Adipocyte (in vitro differentiated cells): ENCODE measurements around the gene AREG.

Experiments used
- DNase-seq: peaks from one replicate; pipeline ENCODE4 v3.0.0-alpha.2; 2015; ENCODE audit warnings: low read depth
- H3K27me3 ChIP-seq: replicated peaks from 2 replicates; pipeline ENCODE4 v1.7.0; 2013; ENCODE audit warnings: mild to moderate bottlenecking, low read length, moderate library complexity; ENCODE audit not compliant: control insufficient read depth, insufficient read depth
- H3K36me3 ChIP-seq: 2 replicates; pipeline ENCODE4 v1.7.0; 2013; ENCODE audit warnings: low read length, mild to moderate bottlenecking, moderate library complexity; ENCODE audit not compliant: control insufficient read depth, insufficient read depth, severe bottlenecking
- H3K4me1 ChIP-seq: 2 replicates; pipeline ENCODE4 v1.7.0; 2013; ENCODE audit warnings: mild to moderate bottlenecking, low read length, moderate library complexity; ENCODE audit not compliant: control insufficient read depth, insufficient read depth
- H3K4me3 ChIP-seq: 2 replicates; pipeline ENCODE4 v1.7.0; 2013; ENCODE audit warnings: mild to moderate bottlenecking, low read length, moderate library complexity
- H3K9ac ChIP-seq: 2 replicates; pipeline ENCODE4 v1.7.0; 2013; ENCODE audit warnings: mild to moderate bottlenecking, low read length, moderate library complexity
- H3K9me3 ChIP-seq: 2 replicates; pipeline ENCODE4 v1.7.0; 2013; ENCODE audit warnings: mild to moderate bottlenecking, low read length, moderate library complexity; ENCODE audit not compliant: control insufficient read depth

AREG gene

GRCh38 chr4:74413265-74413664, 31.7 kb upstream of the AREG start:
- DNase-seq = no peak
- Histone ChIP-seq H3K36me3 (no peaks in the 10 kb centered on the region), H3K4me1 (peaks cover 18% of the 10 kb centered on the region), H3K4me3 (no peak overlapping the region), H3K9me3 (no peaks in the 10 kb centered on the region), H3K9ac (no peak overlapping the region), H3K27me3 (no peaks in the 10 kb centered on the region)

DNA sequence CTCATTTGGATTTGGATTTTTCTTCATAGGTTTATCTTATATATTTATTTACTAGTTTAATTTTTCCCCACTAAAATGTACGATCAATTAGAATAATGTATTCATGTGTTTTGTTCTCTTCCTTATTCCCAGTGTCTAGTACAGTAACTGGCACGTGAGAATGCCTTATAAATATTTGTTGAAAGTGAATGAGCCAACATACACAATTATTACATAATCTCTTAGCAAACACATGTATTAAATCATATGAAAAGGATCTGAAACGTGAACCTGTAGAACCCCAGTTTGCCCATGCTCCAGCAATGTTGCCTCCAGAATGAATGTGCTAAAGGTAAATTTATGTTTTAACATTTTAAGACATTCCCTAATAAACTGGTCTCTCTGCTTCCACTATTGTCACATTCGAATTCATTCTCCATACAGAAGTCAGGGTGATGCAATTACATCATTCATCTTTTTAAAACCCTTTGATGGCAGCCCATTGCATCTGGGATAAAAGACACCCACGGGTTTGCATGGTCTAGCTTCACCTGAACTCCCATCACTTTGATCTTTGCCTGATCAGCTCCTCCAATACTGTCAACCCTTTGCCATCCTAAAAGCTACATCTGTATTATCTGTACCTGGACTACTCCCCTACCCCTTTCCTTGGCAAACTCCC, 30.7 kb upstream of the AREG start:
- H3K4me3 ChIP-seq = no peak overlapping the region
- no peak for DNase-seq
- no peak overlapping the region for H3K9ac ChIP-seq
- peaks cover 27% of the 10 kb centered on the region for H3K4me1 ChIP-seq
- no peaks in the 10 kb centered on the region for H3K36me3 ChIP-seq
- no peaks in the 10 kb centered on the region for H3K9me3 ChIP-seq
- H3K27me3 ChIP-seq = no peaks in the 10 kb centered on the region

DNA sequence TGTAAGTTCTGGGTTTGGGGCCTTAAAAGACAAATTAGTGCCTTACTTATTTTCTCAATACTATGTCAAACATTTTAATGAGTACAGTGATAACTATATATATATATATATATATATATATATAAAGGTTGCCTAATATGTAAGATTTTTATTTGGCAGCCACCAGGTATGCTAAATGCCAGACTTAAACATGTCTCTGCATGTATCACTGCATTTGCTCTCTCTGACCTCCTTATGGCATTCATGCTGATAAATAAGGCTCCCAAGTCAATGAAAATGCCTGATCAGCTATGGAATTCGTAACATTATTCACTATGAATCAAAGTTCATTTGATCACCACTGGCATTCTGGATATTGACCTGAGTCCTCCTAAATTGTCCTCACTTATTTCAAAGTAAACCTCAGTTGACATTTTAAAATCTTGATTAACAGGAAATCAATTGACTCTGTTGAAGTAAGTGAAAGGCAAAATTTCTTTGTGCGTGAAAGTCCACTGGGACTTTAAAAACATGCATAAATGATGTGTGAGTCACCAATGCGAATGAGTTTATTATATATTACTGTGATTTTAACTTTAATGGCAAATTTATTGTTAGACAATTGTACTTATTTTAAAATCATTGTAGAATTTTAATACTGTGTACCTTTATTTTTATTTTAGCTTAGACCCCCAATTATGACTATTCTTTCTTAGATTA, 29.2 kb upstream of the AREG start:
- Histone ChIP-seq H3K4me3 (peak overlapping the region; percentile 20), H3K36me3 (no peaks in the 10 kb centered on the region), H3K9me3 (no peaks in the 10 kb centered on the region), H3K27me3 (no peaks in the 10 kb centered on the region), H3K9ac (no peak overlapping the region), H3K4me1 (peaks cover 27% of the 10 kb centered on the region)
- no peak for DNase-seq

DNA sequence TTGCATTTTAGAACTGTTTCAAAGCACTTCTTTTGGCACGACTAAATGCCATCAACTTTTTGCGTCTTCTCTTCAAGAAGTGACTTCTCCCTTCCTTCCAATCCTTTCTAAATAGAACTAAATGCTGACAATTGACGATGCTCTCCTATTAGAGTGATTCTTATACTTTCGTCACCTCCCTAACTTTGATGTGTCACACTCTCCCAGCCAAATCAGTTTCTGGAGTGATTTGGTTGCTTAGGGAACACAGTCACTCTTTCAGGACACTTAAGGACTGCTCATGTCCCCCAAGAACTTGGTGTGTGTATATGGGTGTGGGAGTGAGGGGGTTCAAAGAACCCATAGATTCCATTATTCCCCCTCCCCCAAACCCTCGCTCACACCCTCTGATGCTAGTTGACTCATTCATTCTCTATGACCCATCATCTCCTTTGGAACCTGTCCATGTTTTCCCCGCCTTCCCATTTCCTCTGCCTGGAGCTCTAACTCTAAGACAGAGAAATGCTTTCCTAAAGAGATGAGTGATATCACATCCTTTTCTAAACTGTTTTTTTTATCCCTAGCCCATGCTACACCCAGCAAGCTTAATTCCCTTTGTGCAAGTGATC, 26.8 kb upstream of the AREG start:
- Histone ChIP-seq H3K4me3 (peak overlapping the region; percentile 10), H3K9ac (no peak overlapping the region), H3K9me3 (no peaks in the 10 kb centered on the region), H3K4me1 (peaks cover 27% of the 10 kb centered on the region), H3K27me3 (no peaks in the 10 kb centered on the region), H3K36me3 (no peaks in the 10 kb centered on the region)
- peak; percentile 55 for DNase-seq

DNA sequence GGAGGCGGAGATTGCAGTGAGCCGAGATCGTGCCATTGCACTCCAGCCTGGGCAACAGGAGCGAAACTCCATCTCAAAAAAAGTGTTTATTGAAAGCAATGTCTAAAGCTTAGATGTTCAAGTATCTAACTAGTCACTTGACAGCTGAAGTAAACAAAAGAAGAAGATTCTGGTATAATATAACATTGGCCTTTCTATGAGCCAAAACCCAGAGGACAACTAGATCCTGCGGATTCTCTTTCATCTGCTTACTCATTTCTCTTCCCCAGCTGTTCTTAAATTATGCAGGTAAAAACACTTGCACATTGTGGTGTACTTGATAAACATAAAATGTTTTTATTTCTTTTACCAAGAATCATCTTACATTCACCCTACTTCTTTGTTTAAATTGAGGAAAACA, 24.1 kb upstream of the AREG start:
- Histone ChIP-seq H3K27me3 (no peaks in the 10 kb centered on the region), H3K9ac (no peak overlapping the region), H3K4me3 (no peak overlapping the region), H3K4me1 (peaks cover 27% of the 10 kb centered on the region), H3K36me3 (no peaks in the 10 kb centered on the region), H3K9me3 (no peaks in the 10 kb centered on the region)
- DNase-seq = no peak

GRCh38 chr4:74423104-74423503, 21.8 kb upstream of the AREG start:
- no peaks in the 10 kb centered on the region for H3K27me3 ChIP-seq
- peak; percentile 36 for DNase-seq
- H3K9ac ChIP-seq = no peak overlapping the region
- peaks cover 21% of the 10 kb centered on the region for H3K4me1 ChIP-seq
- no peaks in the 10 kb centered on the region for H3K9me3 ChIP-seq
- H3K4me3 ChIP-seq = no peak overlapping the region
- no peaks in the 10 kb centered on the region for H3K36me3 ChIP-seq

DNA sequence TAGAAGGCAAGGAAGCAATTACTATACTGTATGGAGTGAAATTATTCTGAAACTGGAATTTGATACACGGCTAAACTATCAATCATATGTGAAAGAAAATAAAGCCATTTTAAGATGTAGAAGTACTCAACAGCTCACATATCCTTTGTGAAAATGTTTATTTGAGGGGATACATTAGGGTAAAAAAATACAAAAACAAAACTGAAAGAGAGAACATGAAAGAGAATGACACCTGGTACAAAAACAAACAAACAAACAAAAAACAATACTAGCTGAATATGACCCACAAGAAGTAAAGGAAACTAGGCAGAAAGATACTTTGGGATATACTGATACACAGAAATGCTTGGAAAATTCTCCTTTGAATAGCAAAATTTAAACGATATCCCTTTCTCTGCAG, 20.8 kb upstream of the AREG start:
- Histone ChIP-seq H3K27me3 (no peaks in the 10 kb centered on the region), H3K36me3 (no peaks in the 10 kb centered on the region), H3K4me3 (no peak overlapping the region), H3K9ac (no peak overlapping the region), H3K4me1 (peaks cover 11% of the 10 kb centered on the region), H3K9me3 (no peaks in the 10 kb centered on the region)
- DNase-seq = no peak

DNA sequence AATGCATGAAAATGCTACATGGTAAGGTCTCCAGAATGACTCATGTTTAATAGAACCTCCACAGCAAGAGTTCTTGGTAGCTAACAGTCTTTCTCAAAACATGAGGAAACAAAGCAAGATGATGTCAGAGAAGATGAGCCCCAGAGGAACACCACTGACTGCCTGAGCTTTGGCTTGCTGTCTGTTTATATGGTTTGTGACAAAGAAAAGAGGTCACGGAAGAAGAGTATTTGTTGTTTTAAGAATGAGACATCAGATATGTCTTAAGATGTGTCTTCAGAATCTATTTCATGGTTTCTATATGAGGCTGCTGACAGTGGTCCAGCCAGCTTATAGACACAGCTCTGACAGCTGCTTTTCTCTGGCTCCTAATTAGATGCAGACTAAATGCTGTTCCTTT, 18.8 kb upstream of the AREG start:
- peak; percentile 48 for DNase-seq
- H3K4me1 ChIP-seq = peaks cover 10% of the 10 kb centered on the region

DNA sequence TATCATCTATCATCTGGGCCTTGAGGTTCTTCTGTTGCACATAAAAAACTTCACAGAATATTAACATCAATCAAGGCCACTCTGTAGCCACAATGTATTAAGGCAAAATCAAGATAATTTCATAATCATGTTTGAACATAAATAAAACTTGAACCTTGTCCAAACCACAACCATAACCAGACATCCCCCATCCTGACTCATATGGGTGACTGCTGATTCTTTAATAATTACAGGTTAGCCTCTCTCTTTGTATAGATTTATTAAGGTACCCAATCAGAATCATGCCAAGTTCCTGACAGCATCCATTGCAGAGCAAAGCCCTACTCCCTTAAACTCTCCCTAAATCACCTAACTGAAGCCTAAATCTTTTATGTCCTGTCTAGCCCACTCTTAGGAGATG, 16.7 kb upstream of the AREG start:
- Histone ChIP-seq H3K27me3 (no peaks in the 10 kb centered on the region), H3K4me1 (peaks cover 10% of the 10 kb centered on the region), H3K9me3 (no peaks in the 10 kb centered on the region), H3K9ac (no peak overlapping the region), H3K4me3 (no peak overlapping the region), H3K36me3 (no peaks in the 10 kb centered on the region)
- DNase-seq = no peak

More for the DNA sequence above, 18.8 kb upstream of the AREG start:
- Histone ChIP-seq H3K4me3 (no peak overlapping the region), H3K27me3 (no peaks in the 10 kb centered on the region), H3K9ac (no peak overlapping the region), H3K9me3 (no peaks in the 10 kb centered on the region), H3K36me3 (no peaks in the 10 kb centered on the region)

GRCh38 chr4:74431113-74431826, 13.7 kb upstream of the AREG start:
- no peak for DNase-seq
- H3K36me3 ChIP-seq = no peaks in the 10 kb centered on the region
- H3K9ac ChIP-seq = no peak overlapping the region
- no peak overlapping the region for H3K4me3 ChIP-seq
- no peaks in the 10 kb centered on the region for H3K27me3 ChIP-seq
- H3K4me1 ChIP-seq = peaks cover 3% of the 10 kb centered on the region
- no peaks in the 10 kb centered on the region for H3K9me3 ChIP-seq

GRCh38 chr4:74433043-74433442, 11.9 kb upstream of the AREG start:
- Histone ChIP-seq H3K27me3 (no peaks in the 10 kb centered on the region), H3K4me3 (no peak overlapping the region), H3K9me3 (no peaks in the 10 kb centered on the region), H3K36me3 (no peaks in the 10 kb centered on the region), H3K4me1 (no peaks in the 10 kb centered on the region), H3K9ac (no peak overlapping the region)
- no peak for DNase-seq
